Measurements from ENCODE around the gene SLC8A3. TPM values are rescaled to one million over a fixed set of nuclear protein-coding genes. Genes with fewer than 3 reads are reported as not detected.

Gene SLC8A3
- polyA plus RNA-seq, 3 donors, result 0.01 TPM; not detected in 2

DNA sequence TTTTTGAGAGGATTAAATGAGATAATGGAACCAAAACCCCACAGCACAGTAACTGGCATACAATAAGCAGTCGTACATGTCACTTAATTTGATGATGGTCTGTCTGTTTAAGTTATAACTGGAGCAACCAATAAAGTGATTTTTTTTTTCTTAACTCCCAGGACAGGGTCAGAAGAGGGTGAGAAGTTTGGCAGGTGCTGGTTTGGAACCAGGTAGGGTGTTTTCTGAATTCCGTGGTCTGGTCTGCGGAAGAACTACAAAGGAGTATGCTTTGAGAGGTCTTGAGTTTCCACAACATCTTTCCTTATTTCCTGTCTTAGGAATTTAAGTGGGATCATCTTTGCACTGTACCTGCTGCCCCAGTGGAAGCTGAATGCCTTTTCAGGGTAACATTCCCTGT is 111.7 kb downstream of the SLC8A3 start:
- no CpG with 5 or more reads among the region's 3 CpGs for WGBS (ENCODE audit: insufficient coverage)
- Mint-ChIP-seq H3K36me3 (no peaks in the 10 kb centered on the region), H3K27me3 (ENCODE audit: low read depth in 3 of 3) (peaks cover 0 to 2% (median under 1%) of the 10 kb centered on the region in 3 donors), H3K4me3 (no peak overlapping the region), H3K9me3 (peaks cover 0 to 2% (median 0%) of the 10 kb centered on the region in 7 donors), H3K27ac (no peak overlapping the region), H3K4me1 (no peaks in the 10 kb centered on the region)
- Histone ChIP-seq H3K9ac (ENCODE audit: insufficient read depth, low read length, poor library complexity, severe bottlenecking) (no peak overlapping the region), H3K27me3 (ENCODE audit: control insufficient read depth in 2 of 2, insufficient read depth in 2 of 2, low read length in 2 of 2) (no peaks in the 10 kb centered on the region), H3K4me2 (replicated peaks; ENCODE audit: extremely low read depth, low read length, poor library complexity, severe bottlenecking) (no peak overlapping the region), H3K9me3 (replicated peaks in 1 of 2; ENCODE audit: control insufficient read depth in 1 of 2, insufficient read depth in 1 of 2, low read length in 2 of 2) (no peaks in the 10 kb centered on the region), H3K27ac (ENCODE audit: low read depth in 1 of 2, low read length in 2 of 2) (no peak overlapping the region), H3K4me3 (replicated peaks in 1 of 3; ENCODE audit: low read depth in 2 of 3, low read length in 3 of 3) (no peak overlapping the region), H3K79me2 (ENCODE audit: insufficient read depth, low read length) (no peaks in the 10 kb centered on the region), H2AFZ (ENCODE audit: insufficient read depth, low read depth, low read length, poor library complexity, severe bottlenecking) (no peak overlapping the region), H3K36me3 (replicated peaks in 1 of 2; ENCODE audit: control insufficient read depth in 1 of 2, insufficient read depth in 2 of 2, low read length in 2 of 2) (no peaks in the 10 kb centered on the region), H4K20me1 (ENCODE audit: insufficient read depth, low read length) (no peaks in the 10 kb centered on the region), H3K4me1 (ENCODE audit: control insufficient read depth in 1 of 2, insufficient read depth in 2 of 2, low read length in 2 of 2) (no peaks in the 10 kb centered on the region)
- no peak for DNase-seq
- TF ChIP-seq, protein P1, sequence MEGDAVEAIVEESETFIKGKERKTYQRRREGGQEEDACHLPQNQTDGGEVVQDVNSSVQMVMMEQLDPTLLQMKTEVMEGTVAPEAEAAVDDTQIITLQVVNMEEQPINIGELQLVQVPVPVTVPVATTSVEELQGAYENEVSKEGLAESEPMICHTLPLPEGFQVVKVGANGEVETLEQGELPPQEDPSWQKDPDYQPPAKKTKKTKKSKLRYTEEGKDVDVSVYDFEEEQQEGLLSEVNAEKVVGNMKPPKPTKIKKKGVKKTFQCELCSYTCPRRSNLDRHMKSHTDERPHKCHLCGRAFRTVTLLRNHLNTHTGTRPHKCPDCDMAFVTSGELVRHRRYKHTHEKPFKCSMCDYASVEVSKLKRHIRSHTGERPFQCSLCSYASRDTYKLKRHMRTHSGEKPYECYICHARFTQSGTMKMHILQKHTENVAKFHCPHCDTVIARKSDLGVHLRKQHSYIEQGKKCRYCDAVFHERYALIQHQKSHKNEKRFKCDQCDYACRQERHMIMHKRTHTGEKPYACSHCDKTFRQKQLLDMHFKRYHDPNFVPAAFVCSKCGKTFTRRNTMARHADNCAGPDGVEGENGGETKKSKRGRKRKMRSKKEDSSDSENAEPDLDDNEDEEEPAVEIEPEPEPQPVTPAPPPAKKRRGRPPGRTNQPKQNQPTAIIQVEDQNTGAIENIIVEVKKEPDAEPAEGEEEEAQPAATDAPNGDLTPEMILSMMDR (IDR thresholded peaks at IDR 0.05), result no peak
- intact Hi-C loops (cut with micrococcal nuclease), result no loop called here

DNA sequence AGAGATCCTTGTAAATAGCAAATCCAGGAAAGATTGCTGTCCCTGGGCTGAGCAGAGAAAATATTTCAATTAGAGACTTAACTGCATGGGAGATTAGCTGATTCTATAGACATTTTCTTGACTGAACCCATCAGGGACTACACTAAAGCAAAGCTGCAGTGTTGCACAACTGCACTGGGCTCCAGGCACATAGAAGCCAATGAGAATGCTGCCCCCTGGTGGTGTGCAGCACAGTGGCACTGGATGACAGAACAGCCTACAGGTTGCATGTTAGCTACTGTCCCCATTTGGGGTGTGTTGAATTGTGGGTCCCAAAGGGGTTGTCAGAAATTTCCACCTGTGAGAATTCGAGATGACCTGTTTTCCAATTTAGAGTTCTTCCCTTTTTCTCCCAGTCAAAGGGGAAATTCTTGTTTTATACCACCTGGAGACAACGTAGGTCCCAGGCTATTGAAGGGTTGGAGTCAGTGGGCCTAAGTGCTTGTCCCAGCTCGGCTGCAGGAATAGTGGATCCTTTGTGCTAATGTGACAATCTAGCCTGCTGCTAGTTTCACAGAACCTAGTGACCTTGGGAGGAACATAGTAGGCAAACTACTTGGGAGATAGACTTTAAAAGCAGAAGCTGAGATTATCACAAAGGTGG is 114.7 kb downstream of the SLC8A3 start:
- peaks cover 2 to 3% (median 2%) of the 10 kb centered on the region in 3 donors for H3K27me3 Mint-ChIP-seq (ENCODE audit: low read depth in 3 of 3)
- Histone ChIP-seq H3K4me2 (replicated peaks; ENCODE audit: extremely low read depth, low read length, poor library complexity, severe bottlenecking) (no peak overlapping the region), H3K79me2 (ENCODE audit: insufficient read depth, low read length) (no peaks in the 10 kb centered on the region), H3K4me1 (ENCODE audit: control insufficient read depth in 1 of 2, insufficient read depth in 2 of 2, low read length in 2 of 2) (no peaks in the 10 kb centered on the region), H3K27ac (ENCODE audit: low read depth in 1 of 2, low read length in 2 of 2) (no peak overlapping the region), H2AFZ (ENCODE audit: insufficient read depth, low read depth, low read length, poor library complexity, severe bottlenecking) (no peak overlapping the region), H3K4me3 (replicated peaks in 1 of 3; ENCODE audit: low read depth in 2 of 3, low read length in 3 of 3) (no peak overlapping the region), H3K9ac (ENCODE audit: insufficient read depth, low read length, poor library complexity, severe bottlenecking) (no peak overlapping the region), H3K9me3 (replicated peaks in 1 of 2; ENCODE audit: control insufficient read depth in 1 of 2, insufficient read depth in 1 of 2, low read length in 2 of 2) (no peaks in the 10 kb centered on the region), H4K20me1 (ENCODE audit: insufficient read depth, low read length) (no peaks in the 10 kb centered on the region), H3K36me3 (replicated peaks in 1 of 2; ENCODE audit: control insufficient read depth in 1 of 2, insufficient read depth in 2 of 2, low read length in 2 of 2) (no peaks in the 10 kb centered on the region), H3K27me3 (ENCODE audit: control insufficient read depth in 2 of 2, insufficient read depth in 2 of 2, low read length in 2 of 2) (no peaks in the 10 kb centered on the region)
- intact Hi-C loops (cut with micrococcal nuclease), result no loop called here
- TF ChIP-seq, protein P1 (IDR thresholded peaks at IDR 0.05), result peak; percentile 70
- no peak overlapping the region for H3K27ac Mint-ChIP-seq
- H3K36me3 Mint-ChIP-seq, result no peaks in the 10 kb centered on the region
- no peak overlapping the region for H3K4me3 Mint-ChIP-seq
- H3K4me1 Mint-ChIP-seq, result no peaks in the 10 kb centered on the region
- WGBS (ENCODE audit: insufficient coverage), result 86% methylated on average over 2 of the region's 3 CpGs
- H3K9me3 Mint-ChIP-seq, result no peaks in the 10 kb centered on the region
- peak; percentile 30 to 42 (median 34) for DNase-seq

All from CD14-positive monocyte (primary cell).